Mammary epithelial cell (primary cell): Measurements from ENCODE around the gene MYO1D.

Source experiments
- EZH2 ChIP-seq: IDR thresholded peaks from 2 replicates; pipeline ENCODE4 v1.6.1; 2012; ENCODE audit warnings: low read length, inconsistent platforms, borderline replicate concordance
- TF ChIP-seq, protein P1 (sequence below), 2 donors: IDR thresholded peaks in 1 of 2; conservative IDR thresholded peaks in 1 of 2; 2 replicates each; pipeline ENCODE4 v1.5.1; 2011 to 2012; ENCODE audit warnings: inconsistent platforms in 2 of 2, low read length in 2 of 2, mild to moderate bottlenecking in 2 of 2, control low read depth in 1 of 2, low read depth in 1 of 2; ENCODE audit not compliant: insufficient read depth in 1 of 2; ENCODE audit errors: extremely low read depth in 1 of 2

DNA sequence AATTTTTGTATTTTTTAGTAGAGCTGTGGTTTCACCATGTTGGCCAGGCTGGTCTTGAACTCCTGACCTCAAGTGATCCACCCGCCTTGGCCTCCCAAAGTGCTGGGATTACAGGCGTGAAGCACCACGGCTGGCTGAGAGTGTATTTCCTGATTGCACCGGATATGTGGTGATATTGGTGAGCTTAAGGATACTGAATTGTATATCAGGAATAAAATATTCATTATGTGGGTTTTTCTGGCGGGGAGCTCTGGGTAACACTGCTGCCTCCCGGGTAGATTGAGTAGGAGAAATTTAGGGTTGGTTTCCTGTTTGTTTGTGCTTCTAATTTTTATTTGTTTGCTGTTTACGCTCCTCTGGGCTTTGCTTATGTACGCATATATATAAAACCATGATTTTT is 43.4 kb upstream of the MYO1D start:
- TF ChIP-seq, protein P1, sequence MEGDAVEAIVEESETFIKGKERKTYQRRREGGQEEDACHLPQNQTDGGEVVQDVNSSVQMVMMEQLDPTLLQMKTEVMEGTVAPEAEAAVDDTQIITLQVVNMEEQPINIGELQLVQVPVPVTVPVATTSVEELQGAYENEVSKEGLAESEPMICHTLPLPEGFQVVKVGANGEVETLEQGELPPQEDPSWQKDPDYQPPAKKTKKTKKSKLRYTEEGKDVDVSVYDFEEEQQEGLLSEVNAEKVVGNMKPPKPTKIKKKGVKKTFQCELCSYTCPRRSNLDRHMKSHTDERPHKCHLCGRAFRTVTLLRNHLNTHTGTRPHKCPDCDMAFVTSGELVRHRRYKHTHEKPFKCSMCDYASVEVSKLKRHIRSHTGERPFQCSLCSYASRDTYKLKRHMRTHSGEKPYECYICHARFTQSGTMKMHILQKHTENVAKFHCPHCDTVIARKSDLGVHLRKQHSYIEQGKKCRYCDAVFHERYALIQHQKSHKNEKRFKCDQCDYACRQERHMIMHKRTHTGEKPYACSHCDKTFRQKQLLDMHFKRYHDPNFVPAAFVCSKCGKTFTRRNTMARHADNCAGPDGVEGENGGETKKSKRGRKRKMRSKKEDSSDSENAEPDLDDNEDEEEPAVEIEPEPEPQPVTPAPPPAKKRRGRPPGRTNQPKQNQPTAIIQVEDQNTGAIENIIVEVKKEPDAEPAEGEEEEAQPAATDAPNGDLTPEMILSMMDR (conservative IDR thresholded peaks at IDR 0.05 in 1 of 2, IDR thresholded peaks at IDR 0.05 in 1 of 2; ENCODE audit: extremely low read depth in 1 of 2, insufficient read depth in 1 of 2, low read depth in 1 of 2, low read length in 2 of 2), result no peak
- no peak for TF ChIP-seq EZH2
